GM10266 (cell line): Measurements from ENCODE around the gene THOC5.

Experiments used
- DNase-seq: peaks from one replicate; pipeline ENCODE4 v3.0.0; 2012; ENCODE audit errors: extremely low spot score
- TF ChIP-seq, protein P1 (sequence below): IDR thresholded peaks from 2 replicates; pipeline ENCODE4 v1.5.1; 2012; ENCODE audit warnings: mild to moderate bottlenecking, low read depth; ENCODE audit not compliant: control insufficient read depth, insufficient read depth; ENCODE audit errors: missing control alignments

Gene THOC5

DNA sequence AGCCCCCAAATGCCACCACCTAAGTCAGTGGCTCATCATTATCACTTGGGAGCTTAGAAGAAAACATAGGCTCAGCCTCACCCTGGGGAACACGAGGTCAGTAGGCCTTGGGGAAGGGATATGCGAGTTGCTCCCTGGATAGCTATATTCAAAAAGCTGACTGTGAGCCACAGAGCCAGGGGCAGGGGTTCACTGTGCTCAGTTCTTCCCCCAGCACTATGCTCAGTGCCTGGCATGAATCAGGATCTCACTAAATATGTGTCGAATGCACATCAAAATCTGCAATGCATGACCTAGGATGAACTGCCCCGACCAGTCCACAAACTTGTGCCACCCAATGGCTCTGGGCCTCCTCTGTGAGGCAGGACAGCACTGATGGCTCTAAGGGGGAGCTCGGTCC, 35.1 kb downstream of the THOC5 start:
- DNase-seq = no peak
- TF ChIP-seq, protein P1, sequence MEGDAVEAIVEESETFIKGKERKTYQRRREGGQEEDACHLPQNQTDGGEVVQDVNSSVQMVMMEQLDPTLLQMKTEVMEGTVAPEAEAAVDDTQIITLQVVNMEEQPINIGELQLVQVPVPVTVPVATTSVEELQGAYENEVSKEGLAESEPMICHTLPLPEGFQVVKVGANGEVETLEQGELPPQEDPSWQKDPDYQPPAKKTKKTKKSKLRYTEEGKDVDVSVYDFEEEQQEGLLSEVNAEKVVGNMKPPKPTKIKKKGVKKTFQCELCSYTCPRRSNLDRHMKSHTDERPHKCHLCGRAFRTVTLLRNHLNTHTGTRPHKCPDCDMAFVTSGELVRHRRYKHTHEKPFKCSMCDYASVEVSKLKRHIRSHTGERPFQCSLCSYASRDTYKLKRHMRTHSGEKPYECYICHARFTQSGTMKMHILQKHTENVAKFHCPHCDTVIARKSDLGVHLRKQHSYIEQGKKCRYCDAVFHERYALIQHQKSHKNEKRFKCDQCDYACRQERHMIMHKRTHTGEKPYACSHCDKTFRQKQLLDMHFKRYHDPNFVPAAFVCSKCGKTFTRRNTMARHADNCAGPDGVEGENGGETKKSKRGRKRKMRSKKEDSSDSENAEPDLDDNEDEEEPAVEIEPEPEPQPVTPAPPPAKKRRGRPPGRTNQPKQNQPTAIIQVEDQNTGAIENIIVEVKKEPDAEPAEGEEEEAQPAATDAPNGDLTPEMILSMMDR = no peak

DNA sequence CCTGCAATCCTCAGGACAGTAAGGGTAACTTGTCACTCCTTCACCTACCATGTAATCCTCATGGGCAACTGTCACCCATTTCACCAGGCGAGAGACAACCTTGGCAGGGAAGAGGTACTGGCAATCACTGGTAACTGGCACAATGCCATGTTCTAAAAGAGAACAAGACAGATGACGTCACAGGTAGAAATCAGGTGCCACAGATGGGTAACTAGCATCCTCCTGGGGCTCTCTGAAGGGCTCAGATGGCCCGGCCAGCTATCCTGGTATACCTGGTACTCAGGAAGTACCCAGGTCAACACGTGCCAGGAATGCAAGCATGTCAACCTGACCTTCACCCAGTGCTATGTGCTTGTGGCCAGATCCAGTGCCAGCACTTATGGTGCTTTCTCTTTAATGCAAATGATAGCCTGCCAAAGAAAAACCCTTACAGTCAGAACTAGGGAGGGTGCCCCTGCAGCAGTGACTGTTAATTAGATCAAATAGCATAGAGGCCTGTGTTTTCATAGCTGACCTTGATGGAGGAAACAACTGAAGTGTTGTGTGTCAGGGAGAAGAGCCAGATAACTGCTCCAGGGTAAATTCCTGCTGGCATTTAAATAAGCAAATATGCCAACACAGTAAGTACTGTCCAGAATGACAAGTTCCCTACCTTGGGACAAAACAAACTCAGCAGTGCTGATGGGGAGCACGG, 36.2 kb downstream of the THOC5 start:
- TF ChIP-seq, protein P1 = no peak
- DNase-seq = no peak

DNA sequence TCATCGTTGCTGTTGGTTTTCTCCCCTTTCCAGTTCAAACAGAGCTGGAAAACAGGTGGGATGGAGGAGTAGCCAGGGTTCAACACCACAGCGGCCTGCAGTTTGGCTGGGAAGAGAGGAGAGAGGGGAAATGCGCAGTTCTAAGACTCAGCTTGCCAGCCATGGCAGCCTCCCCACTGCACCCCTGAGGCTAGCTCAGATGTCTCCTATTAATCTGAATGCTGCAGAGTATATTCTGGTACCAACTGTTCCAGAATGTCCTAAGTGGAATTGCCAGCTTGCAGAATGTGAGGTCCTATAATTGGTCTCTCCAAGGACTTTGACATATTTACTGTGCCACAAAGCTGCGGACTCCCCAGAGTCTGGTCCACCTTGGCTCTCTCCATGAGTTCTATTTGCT, 41.5 kb downstream of the THOC5 start:
- no peak for DNase-seq

DNA sequence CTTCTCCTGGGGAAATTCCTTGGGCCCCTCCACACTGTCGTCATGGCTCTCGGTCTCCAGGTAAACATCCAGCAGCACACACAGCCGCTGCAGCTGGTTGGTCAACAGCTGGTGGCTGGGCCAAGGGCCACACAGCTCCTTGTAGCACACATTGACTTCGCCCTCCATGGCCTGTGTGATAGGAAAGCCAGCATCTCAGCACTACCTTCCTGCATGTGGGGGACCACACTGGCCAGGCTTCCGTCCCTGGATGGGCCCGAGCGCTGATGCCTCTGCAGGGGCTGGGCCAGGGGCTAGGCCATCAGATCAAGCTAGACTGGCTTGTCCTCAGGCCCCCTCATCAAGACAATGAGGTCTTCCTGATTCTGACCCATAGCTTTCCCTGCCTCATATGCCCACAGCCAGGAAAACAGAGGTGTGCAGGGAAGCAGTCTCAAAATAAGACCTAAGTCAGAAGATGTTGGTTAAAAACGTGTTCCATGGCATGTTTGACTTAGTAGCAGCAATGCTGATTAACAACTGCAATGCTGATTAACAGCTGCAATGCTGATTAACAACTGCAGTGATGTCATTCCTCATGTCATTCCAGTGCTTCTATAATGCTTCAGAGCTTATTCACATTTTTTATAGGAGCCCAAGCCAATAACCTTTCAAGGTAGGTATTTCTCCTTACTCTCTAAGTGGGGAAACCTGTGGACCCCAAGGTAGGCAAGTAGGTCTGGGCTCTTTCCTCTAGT, 42.3 kb downstream of the THOC5 start:
- no peak for DNase-seq
- TF ChIP-seq, protein P1 = no peak

More for the DNA sequence above, 41.5 kb downstream of the THOC5 start:
- TF ChIP-seq, protein P1 = no peak

DNA sequence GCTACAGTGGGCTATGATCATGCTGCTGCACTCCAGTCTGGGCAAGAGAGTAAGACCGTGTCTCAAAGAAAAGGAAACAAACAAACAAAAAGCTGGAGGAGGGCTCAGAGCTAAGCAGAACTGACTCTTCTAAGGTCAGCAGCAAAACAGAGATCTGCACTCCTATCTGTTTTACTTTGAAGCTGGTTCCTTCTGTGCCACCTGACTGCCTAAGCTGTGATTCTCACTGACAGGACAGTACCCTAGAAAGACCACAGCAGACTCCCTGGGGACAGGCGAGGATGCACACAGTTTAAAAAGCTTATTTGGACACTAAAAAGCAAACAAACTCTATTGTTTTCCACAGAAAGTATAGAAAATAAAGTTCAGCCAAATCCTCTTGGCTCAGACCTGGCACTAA, 43.0 kb downstream of the THOC5 start:
- no peak for DNase-seq
- TF ChIP-seq, protein P1 = no peak

DNA sequence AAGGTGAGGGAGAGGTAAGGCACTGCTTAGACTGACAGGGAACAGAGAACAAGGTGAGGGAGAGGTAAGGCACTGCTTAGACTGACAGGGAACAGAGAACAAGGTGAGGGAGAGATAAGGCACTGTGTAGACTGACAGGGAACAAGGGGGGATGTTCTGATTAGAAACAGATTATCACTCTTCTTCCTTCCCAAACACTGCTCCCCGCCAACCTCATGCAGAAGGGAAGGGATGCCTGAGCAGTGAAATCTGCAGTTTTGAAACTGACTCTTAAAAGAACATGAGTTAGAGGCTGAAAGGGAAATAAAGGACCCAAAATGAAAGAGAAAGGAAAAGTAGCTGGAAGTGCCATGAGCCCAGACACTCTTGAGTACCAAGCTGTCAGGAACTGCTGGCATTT, 43.7 kb downstream of the THOC5 start:
- DNase-seq = no peak
- TF ChIP-seq, protein P1 = no peak

DNA sequence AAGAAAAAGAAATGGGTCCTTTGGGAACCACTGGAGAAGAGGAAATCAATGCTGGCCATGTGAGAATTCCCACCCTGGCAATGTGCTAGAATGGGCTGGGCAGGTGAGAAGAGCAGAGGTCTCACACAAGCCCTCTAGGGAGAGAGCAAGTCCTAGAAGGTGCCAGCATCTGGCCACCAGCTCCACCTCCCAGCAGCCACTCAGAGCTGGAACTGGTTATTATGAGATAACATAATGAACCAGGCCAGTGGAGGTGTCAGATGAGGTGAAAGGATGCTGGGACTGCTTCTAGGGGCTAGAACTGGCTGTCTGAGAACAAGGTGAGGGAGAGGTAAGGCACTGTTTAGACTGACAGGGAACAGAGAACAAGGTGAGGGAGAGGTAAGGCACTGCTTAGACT, 44.3 kb downstream of the THOC5 start:
- TF ChIP-seq, protein P1 = no peak
- no peak for DNase-seq
